Naive thymus-derived CD4-positive, alpha-beta T cell (primary cell): ENCODE data around the gene KCNAB1. TPM values are rescaled to one million over a fixed set of nuclear protein-coding genes. Genes with fewer than 3 reads are reported as not detected.

ENCODE experiments used
- ATAC-seq: fragments of 150-1000 bp; cut with Tn5 transposase; 2 replicates; pipeline ENCODE4 v1.10.0; 2021; ENCODE audit warnings: mild to moderate bottlenecking, moderate library complexity
- CTCF ChIA-PET: fragments of 350-600 bp; sonication (Branson Sonifier 250); formaldehyde crosslinking; loops from one replicate; lab custom pipeline; 2021; ENCODE audit warnings: antibody characterized with exemption; lab: Charles Lee
- POLR2A ChIA-PET: fragments of 350-600 bp; sonication (Branson Sonifier 250); formaldehyde crosslinking; loops from one replicate; lab custom pipeline; 2021; ENCODE audit warnings: antibody characterized with exemption, inconsistent platforms; lab: Charles Lee
- DNase-seq, 9 donors: peaks; one replicate each; pipeline versions ENCODE4 v3.0.0 to v3.0.0-alpha.2; 2020 to 2022; ENCODE audit warnings: mixed read lengths in 1 of 9
- H3K27ac ChIP-seq: one replicate; pipeline ENCODE4 v1.7.0; 2013; ENCODE audit warnings: mild to moderate bottlenecking, low read depth, low read length, moderate library complexity
- H3K27me3 ChIP-seq, 2 donors: one replicate each; pipeline ENCODE4 v1.7.0; 2013; ENCODE audit warnings: low read length in 2 of 2, mild to moderate bottlenecking in 2 of 2, moderate library complexity in 2 of 2; ENCODE audit not compliant: control insufficient read depth in 2 of 2, insufficient read depth in 2 of 2
- H3K36me3 ChIP-seq, 3 experiments: 1 replicate in 2 of 3; 2 replicates in 1 of 3; pipeline ENCODE4 v1.7.0; 2013; ENCODE audit warnings: low read length in 3 of 3, mild to moderate bottlenecking in 3 of 3, moderate library complexity in 1 of 3; ENCODE audit not compliant: insufficient read depth in 3 of 3, control insufficient read depth in 2 of 3
- H3K4me1 ChIP-seq, 2 donors: one replicate each; pipeline ENCODE4 v1.7.0; 2013; ENCODE audit warnings: low read length in 2 of 2, mild to moderate bottlenecking in 2 of 2, moderate library complexity in 1 of 2; ENCODE audit not compliant: control insufficient read depth in 2 of 2, insufficient read depth in 2 of 2
- H3K4me3 ChIP-seq: 2 replicates; pipeline ENCODE4 v1.7.0; 2013; ENCODE audit warnings: mild to moderate bottlenecking, low read length
- H3K9me3 ChIP-seq, 3 experiments: 1 replicate in 2 of 3; 2 replicates in 1 of 3; pipeline ENCODE4 v1.7.0; 2013; ENCODE audit warnings: low read length in 3 of 3; ENCODE audit not compliant: control insufficient read depth in 2 of 3
- H3K27ac Mint-ChIP-seq, 9 donors: one replicate each; pipeline ENCODE4 v1.8.0; 2020 to 2022; ENCODE audit warnings: mixed read lengths in 9 of 9, mild to moderate bottlenecking in 8 of 9, moderate library complexity in 5 of 9, inconsistent platforms in 2 of 9
- H3K27me3 Mint-ChIP-seq, 5 donors: one replicate each; pipeline ENCODE4 v1.8.0; 2021 to 2022; ENCODE audit warnings: mixed read lengths in 5 of 5, mild to moderate bottlenecking in 1 of 5
- H3K36me3 Mint-ChIP-seq, 5 donors: one replicate each; pipeline ENCODE4 v1.8.0; 2020 to 2022; ENCODE audit warnings: mixed read lengths in 5 of 5, mild to moderate bottlenecking in 3 of 5, inconsistent platforms in 1 of 5
- H3K4me1 Mint-ChIP-seq, 7 donors: one replicate each; pipeline ENCODE4 v1.8.0; 2020 to 2022; ENCODE audit warnings: mixed read lengths in 7 of 7, mild to moderate bottlenecking in 3 of 7, inconsistent platforms in 1 of 7
- H3K4me3 Mint-ChIP-seq, 10 donors: one replicate each; pipeline ENCODE4 v1.8.0; 2020 to 2022; ENCODE audit warnings: mild to moderate bottlenecking in 10 of 10, mixed read lengths in 10 of 10, moderate library complexity in 6 of 10, inconsistent platforms in 2 of 10
- H3K9me3 Mint-ChIP-seq, 11 donors: one replicate each; pipeline ENCODE4 v1.8.0; 2020 to 2022; ENCODE audit warnings: mixed read lengths in 11 of 11, mild to moderate bottlenecking in 4 of 11, inconsistent platforms in 1 of 11, moderate library complexity in 1 of 11
- intact Hi-C, 2 donors: fragments of 100-400 bp; cut with micrococcal nuclease; formaldehyde crosslinking; loops; one replicate each; pipeline ENCODE4 v1.15.1; 2023
- polyA plus RNA-seq, 2 donors: library from polyadenylated mRNA; unstranded; fragments of 300-500 nt; fragmentation: Illumina TruSeq; gene quantifications; one replicate each; pipeline ENCODE4 v1.2.3, GENCODE V29; 2021
- total RNA-seq, 6 experiments: library from RNA in 5 of 6; stranded (reverse) in 5 of 6; gene quantifications; 1 replicate in 5 of 6; 2 replicates in 1 of 6; pipeline ENCODE4 v1.2.3 and lab custom pipeline; 2021 to 2026

The KCNAB1 gene
- total and polyA plus RNA-seq, 7 experiments from 2014 or later = 0.09 to 0.17 TPM; not detected in 5

GRCh38 chr3:156377266-156377665 lies 256.9 kb downstream of the KCNAB1 start:
- intact Hi-C loops = no loop called here
- Mint-ChIP-seq H3K36me3 (no peaks in the 10 kb centered on the region), H3K27me3 (peaks cover 0 to 27% (median 14%) of the 10 kb centered on the region in 5 donors), H3K9me3 (no peaks in the 10 kb centered on the region), H3K27ac (no peak overlapping the region), H3K4me1 (no peaks in the 10 kb centered on the region), H3K4me3 (no peak overlapping the region)
- DNase-seq (no peak), ATAC-seq (no peak)
- Histone ChIP-seq H3K27ac (no peak overlapping the region), H3K4me3 (no peak overlapping the region), H3K9me3 (no peaks in the 10 kb centered on the region), H3K36me3 (no peaks in the 10 kb centered on the region), H3K27me3 (no peaks in the 10 kb centered on the region), H3K4me1 (no peaks in the 10 kb centered on the region)
- ChIA-PET POLR2A (no interaction called here), CTCF (interaction anchor here (0.7 kb wide), 1 partner anchor 239 kb away, joined by 3 read pairs; no protein-coding TSS in a partner anchor)

GRCh38 chr3:156377718-156378117 lies 257.3 kb downstream of the KCNAB1 start:
- CTCF ChIA-PET = no interaction called here
- no peaks in the 10 kb centered on the region for H3K9me3 ChIP-seq
- H3K27me3 ChIP-seq = no peaks in the 10 kb centered on the region
- POLR2A ChIA-PET = no interaction called here
- Mint-ChIP-seq H3K27me3 (peaks cover 0 to 27% (median 14%) of the 10 kb centered on the region in 5 donors), H3K27ac (no peak overlapping the region), H3K4me3 (no peak overlapping the region), H3K4me1 (no peaks in the 10 kb centered on the region), H3K36me3 (no peaks in the 10 kb centered on the region), H3K9me3 (no peaks in the 10 kb centered on the region)
- no peaks in the 10 kb centered on the region for H3K36me3 ChIP-seq
- intact Hi-C loops = no loop called here
- H3K27ac ChIP-seq = no peak overlapping the region
- no peak for DNase-seq
- no peak for ATAC-seq
- no peak overlapping the region for H3K4me3 ChIP-seq
- no peaks in the 10 kb centered on the region for H3K4me1 ChIP-seq

GRCh38 chr3:156378871-156379270 lies 258.5 kb downstream of the KCNAB1 start:
- ChIA-PET CTCF (no interaction called here), POLR2A (no interaction called here)
- no peaks in the 10 kb centered on the region for H3K36me3 ChIP-seq
- no peak overlapping the region for H3K27ac Mint-ChIP-seq
- H3K4me3 Mint-ChIP-seq = no peak overlapping the region
- no peak overlapping the region for H3K27ac ChIP-seq
- no peaks in the 10 kb centered on the region for H3K27me3 ChIP-seq
- DNase-seq = no peak
- H3K4me3 ChIP-seq = no peak overlapping the region
- H3K4me1 ChIP-seq = no peaks in the 10 kb centered on the region
- no peaks in the 10 kb centered on the region for H3K4me1 Mint-ChIP-seq
- no peaks in the 10 kb centered on the region for H3K9me3 Mint-ChIP-seq
- H3K36me3 Mint-ChIP-seq = no peaks in the 10 kb centered on the region
- H3K9me3 ChIP-seq = no peaks in the 10 kb centered on the region
- no peak for ATAC-seq
- intact Hi-C loops = no loop called here
- peaks cover 0 to 29% (median 14%) of the 10 kb centered on the region in 5 donors for H3K27me3 Mint-ChIP-seq

GRCh38 chr3:156379327-156379726 lies 258.9 kb downstream of the KCNAB1 start:
- Histone ChIP-seq H3K4me1 (no peaks in the 10 kb centered on the region), H3K27me3 (no peaks in the 10 kb centered on the region), H3K36me3 (no peaks in the 10 kb centered on the region), H3K9me3 (no peaks in the 10 kb centered on the region), H3K4me3 (no peak overlapping the region), H3K27ac (no peak overlapping the region)
- Mint-ChIP-seq H3K27ac (peak overlapping the region in 1 of 9 donors; percentile 2), H3K27me3 (peaks cover 0 to 32% (median 17%) of the 10 kb centered on the region in 5 donors), H3K9me3 (no peaks in the 10 kb centered on the region), H3K4me1 (no peaks in the 10 kb centered on the region), H3K36me3 (no peaks in the 10 kb centered on the region), H3K4me3 (no peak overlapping the region)
- ChIA-PET CTCF (no interaction called here), POLR2A (no interaction called here)
- intact Hi-C loops = no loop called here
- ATAC-seq (no peak), DNase-seq (no peak)

- ATAC-seq (no peak), DNase-seq (no peak)
- intact Hi-C loops = no loop called here
- Mint-ChIP-seq H3K36me3 (no peaks in the 10 kb centered on the region), H3K27me3 (peaks cover 0 to 41% (median 16%) of the 10 kb centered on the region in 5 donors), H3K27ac (no peak overlapping the region), H3K9me3 (no peaks in the 10 kb centered on the region), H3K4me3 (no peak overlapping the region), H3K4me1 (no peaks in the 10 kb centered on the region)
- no peaks in the 10 kb centered on the region for H3K9me3 ChIP-seq
- no peaks in the 10 kb centered on the region for H3K27me3 ChIP-seq
- CTCF ChIA-PET = no interaction called here
- H3K27ac ChIP-seq = no peak overlapping the region
- H3K36me3 ChIP-seq = no peaks in the 10 kb centered on the region
- H3K4me3 ChIP-seq = no peak overlapping the region
- POLR2A ChIA-PET = no interaction called here
- no peaks in the 10 kb centered on the region for H3K4me1 ChIP-seq
Measured at GRCh38 chr3:156381253-156381652, 260.9 kb downstream of the KCNAB1 start.

GRCh38 chr3:156382458-156383346 lies 262.3 kb downstream of the KCNAB1 start:
- H3K4me1 ChIP-seq = no peaks in the 10 kb centered on the region
- ChIA-PET POLR2A (no interaction called here), CTCF (interaction anchor here (1.6 kb wide), 1 partner anchor 46 kb away, joined by 3 read pairs; no protein-coding TSS in a partner anchor)

More at GRCh38 chr3:156382458-156383346, 262.3 kb downstream of the KCNAB1 start:
- Histone ChIP-seq H3K4me3 (no peak overlapping the region), H3K9me3 (no peaks in the 10 kb centered on the region), H3K27me3 (no peaks in the 10 kb centered on the region), H3K27ac (no peak overlapping the region), H3K36me3 (no peaks in the 10 kb centered on the region)
- Mint-ChIP-seq H3K9me3 (no peaks in the 10 kb centered on the region), H3K36me3 (no peaks in the 10 kb centered on the region), H3K4me3 (no peak overlapping the region), H3K27ac (no peak overlapping the region), H3K27me3 (peaks cover 0 to 38% (median 10%) of the 10 kb centered on the region in 5 donors), H3K4me1 (no peaks in the 10 kb centered on the region)
- DNase-seq (no peak), ATAC-seq (no peak)
- intact Hi-C loops = loop anchor here (1.0 kb wide), 2 partner anchors 230 to 232 kb away; no protein-coding TSS in a partner anchor
